Lower leg skin (tissue), 3 donors: ENCODE results near the gene MACF1.

Experiments
- POLR2A ChIP-seq, 2 donors: fragments of 450-650 bp; IDR thresholded peaks; one replicate each; pipeline ENCODE4 v1.6.1; 2016 to 2017; ENCODE audit warnings: antibody characterized with exemption in 2 of 2, mild to moderate bottlenecking in 1 of 2, moderate library complexity in 1 of 2
- TF ChIP-seq, protein P1 (sequence below), 3 donors: fragments of 450-650 bp; IDR thresholded peaks; one replicate each; pipeline ENCODE4 v1.5.1; 2016; ENCODE audit warnings: antibody characterized with exemption in 3 of 3, mild to moderate bottlenecking in 3 of 3, moderate library complexity in 2 of 3

DNA sequence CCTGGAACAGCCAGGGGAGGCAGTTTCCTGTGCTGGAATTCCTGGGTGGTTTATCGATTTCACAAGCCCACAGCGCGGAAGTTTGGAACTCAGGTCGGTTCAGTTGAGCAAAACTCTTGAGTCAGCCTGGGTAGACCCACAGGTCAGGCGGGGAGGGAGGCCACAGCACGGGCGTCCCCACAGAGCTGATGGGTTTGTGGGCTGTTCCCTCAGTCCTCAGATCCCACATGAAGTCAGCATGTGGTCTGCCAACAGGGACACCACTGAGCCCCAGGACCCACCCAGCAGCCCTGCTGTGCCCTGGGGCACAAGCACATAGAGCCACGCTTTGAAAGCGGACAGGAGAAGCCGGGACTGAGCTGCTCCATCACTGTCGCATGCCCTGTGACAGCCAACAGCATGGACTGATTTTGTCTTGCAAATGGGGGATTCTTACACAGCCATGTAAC is 304.4 kb downstream of the MACF1 start:
- TF ChIP-seq, protein P1, sequence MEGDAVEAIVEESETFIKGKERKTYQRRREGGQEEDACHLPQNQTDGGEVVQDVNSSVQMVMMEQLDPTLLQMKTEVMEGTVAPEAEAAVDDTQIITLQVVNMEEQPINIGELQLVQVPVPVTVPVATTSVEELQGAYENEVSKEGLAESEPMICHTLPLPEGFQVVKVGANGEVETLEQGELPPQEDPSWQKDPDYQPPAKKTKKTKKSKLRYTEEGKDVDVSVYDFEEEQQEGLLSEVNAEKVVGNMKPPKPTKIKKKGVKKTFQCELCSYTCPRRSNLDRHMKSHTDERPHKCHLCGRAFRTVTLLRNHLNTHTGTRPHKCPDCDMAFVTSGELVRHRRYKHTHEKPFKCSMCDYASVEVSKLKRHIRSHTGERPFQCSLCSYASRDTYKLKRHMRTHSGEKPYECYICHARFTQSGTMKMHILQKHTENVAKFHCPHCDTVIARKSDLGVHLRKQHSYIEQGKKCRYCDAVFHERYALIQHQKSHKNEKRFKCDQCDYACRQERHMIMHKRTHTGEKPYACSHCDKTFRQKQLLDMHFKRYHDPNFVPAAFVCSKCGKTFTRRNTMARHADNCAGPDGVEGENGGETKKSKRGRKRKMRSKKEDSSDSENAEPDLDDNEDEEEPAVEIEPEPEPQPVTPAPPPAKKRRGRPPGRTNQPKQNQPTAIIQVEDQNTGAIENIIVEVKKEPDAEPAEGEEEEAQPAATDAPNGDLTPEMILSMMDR (IDR thresholded peaks at IDR 0.05) = no peak
- TF ChIP-seq POLR2A (IDR thresholded peaks at IDR 0.05) = no peak
